Skin of body (tissue), 2 donors: ENCODE data around the gene TMEM86B. TPM values are rescaled to one million over a fixed set of nuclear protein-coding genes. Genes with fewer than 3 reads are reported as not detected.

Experiments
- DNase-seq: peaks from one replicate; lab custom pipeline; 2025; lab: John Stamatoyannopoulos, UW
- total RNA-seq: library from RNA; depleted of rRNA; stranded (reverse); fragments of >200 nt; gene quantifications from one replicate; pipeline ENCODE4 v1.2.3, GENCODE V29; 2014

The TMEM86B gene
- total RNA-seq, 1 donor from 2014 or later = 1.2 TPM

DNA sequence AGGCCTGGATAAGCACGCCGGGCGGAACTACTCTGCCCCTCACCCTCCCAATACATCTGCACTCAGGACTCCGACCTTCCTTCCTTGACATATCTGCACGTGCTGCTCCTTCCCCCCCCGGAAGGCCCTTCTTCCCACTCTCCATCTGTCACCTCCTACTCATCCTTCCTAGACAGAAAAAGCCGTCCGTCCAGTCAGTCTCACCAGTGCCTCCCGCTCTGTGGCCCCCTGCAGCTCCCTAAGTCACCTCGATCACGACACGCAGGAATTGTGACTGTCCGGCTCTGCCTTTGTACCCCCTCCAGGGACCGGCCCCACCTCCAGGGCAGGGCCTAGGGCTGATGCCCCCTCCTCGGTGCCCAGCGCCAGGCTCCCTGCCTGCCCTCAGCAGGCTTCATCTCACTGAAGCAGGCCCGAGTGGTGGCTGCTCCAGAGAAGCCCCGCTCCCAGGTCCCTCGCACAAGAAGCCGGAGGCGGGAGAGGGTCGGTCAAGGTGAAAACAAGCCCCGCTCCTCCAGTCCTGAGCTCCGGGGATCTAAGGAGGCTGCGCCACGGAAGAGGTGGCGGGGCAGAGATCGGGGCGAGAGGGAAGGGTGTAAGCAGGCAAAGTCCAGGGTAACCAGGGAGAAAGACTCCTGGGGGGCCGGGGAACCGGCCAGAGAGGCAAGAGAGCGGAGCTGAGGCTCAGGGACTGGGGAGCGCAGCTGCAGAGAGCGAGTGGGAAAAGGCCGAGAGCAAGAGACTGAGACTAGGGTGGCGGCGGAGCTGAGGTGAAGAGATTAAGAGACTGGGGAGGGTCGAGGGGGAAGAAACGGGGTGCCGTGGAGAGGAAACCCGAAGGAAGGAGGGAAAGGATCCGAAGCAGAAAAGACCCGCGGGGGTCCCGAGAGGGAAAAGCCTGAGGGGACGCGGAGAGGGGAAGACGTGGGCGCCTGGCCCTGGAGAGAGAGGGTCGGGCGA lies 29.2 kb upstream of the TMEM86B start:
- no peak for DNase-seq

DNA sequence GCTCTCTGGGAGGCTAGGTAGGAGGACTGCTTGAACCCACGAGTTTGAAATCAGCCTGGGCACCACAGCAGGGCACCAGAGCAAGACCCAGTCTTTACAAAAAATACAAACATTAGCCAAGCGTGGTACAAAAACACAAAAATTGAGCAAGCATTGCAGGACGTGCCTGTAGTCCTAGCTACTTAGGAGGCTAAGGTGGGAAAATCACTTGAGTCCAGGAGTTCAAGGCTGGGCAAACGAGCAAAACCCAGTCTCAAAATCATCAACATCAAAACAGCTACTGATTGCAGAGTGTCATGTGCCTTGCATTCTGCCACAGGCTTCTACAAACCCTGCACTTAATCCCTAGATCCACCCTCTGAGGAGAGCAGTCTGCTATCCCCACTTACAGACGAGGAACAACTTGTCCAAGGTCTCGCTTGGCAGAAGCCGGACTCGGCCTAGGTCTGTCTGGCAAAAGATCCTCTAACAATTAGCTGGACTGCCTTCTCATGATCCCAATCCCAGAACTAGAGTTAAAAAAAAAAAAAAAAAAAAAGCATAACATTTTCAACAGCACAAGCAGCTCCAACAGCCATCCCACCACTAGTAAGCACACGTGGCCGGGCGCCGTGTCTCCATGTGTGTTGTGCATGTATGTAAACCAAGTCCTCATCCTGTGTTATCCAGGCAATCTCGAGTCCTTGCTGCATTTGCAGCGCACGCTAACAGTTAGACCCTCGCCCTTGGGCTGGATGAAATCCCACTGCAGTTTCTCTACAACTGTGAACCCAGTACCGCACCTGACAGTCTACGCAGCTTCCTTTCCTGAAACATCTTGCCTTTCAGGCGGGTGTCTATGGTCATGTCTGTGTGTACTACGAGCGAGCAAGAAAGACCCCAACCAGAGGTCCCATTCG lies 28.2 kb upstream of the TMEM86B start:
- no peak for DNase-seq

DNA sequence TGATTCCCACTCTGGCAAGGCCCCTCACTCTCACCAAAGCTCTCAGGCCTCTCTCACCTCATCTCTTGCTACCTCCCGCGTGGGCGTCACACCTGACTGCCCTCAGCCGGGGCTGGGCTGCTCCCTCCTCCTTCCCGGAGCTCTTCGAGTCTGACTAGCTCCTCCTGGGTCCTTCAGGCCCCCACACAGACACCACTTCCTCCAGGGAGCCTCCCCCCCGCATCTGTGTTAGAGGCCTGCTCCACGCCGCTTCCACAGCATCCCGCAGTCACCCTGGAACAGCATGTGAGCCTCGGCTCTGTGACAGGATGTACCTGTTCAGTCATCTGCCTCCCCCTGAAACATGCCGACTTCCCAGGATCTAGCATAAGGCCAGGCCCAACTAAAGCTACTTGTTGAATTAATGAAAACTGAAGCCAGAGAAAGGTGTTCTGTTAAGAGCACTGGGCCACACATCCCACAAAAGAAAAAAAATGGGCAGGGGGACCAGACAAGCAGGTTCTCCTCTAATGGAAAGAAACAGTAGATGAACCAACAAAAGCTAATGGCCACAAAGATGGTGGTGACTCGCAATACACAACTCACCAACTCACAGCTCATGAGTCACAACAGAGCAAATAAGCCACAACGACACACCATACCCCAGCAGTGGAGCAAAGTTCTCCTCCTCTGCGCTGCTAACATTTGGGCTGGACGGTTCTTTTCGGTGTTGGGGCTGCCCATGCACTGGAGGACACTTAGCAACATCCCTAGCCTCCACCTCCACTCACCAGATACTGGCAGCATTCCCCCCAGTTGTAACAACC lies 27.3 kb upstream of the TMEM86B start:
- no peak for DNase-seq

DNA sequence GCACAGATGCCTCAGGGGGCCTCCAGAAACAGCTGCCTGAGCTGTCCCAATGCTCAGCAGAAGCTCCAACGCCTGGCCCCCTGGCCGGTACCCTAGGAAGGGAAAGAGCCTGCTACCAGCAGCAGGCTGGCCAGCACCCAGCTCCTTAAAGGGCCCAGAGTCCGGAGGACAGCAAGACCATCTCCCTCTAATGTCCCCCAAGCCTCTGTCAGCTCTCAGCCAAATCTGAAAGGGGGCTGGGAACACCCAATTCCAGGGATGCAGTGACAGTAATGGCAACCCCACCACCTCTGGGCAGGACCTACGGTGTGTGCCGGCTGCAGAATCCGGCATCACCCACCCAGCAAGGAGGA lies 26.0 kb upstream of the TMEM86B start:
- no peak for DNase-seq

DNA sequence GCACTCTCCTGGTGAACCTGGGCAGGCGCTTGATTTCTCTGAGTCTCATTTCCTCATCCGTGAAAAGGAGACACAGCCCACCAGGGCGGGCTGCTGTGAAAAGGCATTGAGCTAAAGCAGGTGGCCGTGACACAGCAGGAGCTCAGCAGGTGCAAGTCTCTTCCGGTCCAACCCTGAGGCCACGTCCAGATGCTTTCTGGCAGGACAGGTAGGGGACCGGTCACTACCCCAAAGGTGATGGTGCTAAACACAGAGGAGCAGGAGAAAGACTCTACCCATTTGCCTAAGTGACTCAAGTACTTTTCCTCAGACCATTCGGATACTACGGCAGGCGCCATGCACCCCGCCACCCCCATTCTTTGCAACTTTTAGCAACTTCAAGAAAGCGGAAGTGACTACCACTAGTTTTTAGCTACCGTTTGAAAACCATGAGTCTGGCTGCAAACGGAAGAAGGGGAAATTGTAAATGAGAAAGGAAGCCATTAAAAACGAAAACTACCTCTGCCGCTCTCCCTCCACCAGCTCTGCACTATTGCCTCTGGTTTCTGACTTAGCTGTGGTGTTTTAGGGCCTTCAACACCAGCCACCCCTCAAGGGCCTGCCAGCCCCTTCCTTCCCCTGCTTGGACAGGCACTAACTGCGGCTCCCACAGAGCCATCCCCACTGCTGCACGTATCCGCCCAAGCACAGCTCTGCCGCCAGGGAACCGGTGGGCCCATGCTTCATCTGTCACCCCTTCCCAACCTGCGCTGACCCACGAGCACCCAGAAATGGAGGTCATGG lies 25.5 kb upstream of the TMEM86B start:
- DNase-seq = no peak

DNA sequence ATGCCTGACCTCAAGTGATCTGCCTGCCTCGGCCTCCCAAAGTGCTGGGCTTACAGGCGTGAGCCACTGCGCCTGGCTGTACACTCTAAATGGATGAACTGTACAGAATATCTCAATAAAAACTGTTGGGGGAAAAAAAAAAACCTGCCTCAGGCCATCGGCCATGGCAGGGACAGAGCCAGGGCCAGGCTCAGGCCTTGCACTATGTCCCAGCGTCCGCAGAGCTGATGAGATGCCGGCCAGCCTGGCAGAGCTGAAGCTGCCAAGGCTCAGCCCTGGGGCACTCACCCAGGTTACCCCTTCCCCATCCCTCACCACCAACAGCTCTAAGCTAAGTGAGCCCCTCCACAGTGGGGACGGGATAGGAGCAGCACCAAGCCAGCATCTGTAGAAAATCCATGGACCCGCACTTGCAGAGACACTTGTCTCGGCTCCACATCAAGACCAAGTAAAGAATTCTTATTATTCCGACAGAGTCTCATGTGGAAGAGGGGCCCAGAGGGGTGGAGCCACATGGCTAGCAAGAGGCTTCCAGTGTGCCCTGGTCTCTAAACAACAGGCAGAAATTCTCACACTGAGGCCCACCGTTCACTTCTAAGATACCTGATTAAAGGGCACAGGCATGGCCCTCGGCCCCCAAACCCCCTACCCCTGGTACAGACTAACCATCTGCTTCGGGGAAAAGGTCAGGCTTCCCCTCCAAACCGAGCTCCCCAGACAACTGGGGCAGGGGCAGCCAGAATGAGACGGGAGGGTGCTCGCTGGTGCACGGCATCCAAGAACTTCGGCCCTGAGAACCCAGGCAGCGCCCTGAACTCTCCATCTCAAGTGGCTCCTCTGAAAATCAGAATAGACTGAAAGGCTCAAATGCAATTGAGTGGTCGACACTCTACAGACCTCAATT lies 24.4 kb upstream of the TMEM86B start:
- DNase-seq = no peak

DNA sequence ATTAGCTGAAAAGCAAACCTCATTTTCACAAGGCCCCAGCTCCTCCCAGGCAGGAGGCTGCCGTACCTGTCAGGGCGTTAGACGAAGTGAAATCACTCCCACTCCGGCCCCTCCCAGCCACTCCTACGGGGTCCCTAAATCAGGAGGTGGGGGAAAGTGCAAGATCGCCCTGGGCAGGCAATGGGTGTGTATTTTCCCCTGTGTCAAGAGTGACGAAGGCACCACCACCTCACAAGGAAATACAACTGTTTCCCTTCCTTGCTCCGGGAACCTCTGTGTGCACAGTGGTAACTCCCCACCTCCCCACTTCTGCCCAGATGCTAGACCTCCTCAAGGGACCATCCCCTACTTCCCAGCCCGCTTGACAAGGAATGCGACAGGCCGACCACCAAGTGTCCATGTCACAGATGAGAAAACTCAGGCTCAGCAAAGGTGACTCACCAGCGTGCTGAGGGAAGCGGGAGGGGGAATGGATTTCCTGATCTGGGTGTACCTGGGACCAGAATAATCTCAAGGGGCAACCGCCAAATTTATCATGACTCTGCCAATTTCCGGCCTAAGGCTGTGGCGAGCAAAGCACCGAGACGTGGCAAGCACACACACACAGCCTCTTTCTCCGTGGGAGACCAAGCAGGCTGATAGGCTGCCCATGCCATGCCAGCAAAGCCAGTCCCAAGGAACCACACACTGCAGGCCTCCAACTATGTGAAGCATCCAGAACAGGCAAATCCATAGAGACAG lies 22.9 kb upstream of the TMEM86B start:
- no peak for DNase-seq

DNA sequence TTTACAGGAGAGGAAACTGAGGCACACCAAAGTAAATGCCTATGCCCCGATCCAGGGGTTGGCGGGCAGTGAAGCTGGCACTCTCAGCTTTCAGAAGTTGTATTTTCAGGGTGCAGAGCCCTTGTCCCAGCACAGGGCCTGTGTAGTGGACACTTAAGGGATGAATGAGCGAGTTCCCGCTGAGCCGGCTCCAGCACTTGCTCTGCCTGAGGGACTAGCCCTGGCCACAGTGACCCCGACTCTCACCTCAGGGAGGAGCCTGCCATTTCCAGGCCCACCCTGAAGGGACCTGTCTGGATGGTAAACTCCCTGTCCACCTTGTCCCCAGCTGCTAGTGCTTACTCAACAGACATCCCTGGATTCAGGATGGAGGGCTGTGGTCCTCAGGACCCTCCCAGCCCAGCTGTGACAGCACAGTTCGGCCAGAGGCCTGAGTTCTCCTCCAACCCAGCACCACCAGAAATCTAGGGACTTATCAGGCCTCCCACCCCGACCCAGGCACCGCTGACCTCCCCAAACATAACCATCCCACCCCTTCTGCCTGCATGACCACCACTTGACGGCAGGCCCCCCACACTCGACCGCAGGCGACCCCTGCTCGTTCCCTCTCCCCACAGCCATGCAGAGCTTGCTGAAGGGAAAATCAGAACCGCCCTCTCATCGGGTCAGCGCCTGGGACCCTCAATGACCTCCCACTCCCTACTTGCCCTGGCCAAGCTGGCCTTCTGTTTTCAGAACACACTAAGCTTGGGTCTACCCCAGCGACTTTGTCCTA lies 21.9 kb upstream of the TMEM86B start:
- DNase-seq = no peak

DNA sequence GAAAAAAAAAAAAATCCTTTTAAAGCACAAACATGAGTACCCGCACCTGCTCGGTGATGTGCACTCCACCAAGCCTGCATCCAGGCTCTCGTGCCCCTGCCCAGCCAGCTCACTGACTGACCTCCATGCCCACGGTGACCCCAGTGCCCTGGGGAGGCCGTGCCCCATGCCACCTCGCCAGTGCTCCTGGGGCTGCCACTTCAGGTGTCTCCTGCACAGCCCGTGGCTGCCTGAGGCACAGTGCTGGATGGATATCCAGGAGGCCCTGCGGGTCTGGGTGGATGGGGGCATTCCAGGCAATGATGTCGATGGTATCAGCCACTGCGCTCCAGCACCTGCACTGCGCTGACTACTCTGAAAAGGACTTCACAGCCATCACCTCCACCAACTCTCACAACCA lies 21.3 kb upstream of the TMEM86B start:
- DNase-seq = no peak

DNA sequence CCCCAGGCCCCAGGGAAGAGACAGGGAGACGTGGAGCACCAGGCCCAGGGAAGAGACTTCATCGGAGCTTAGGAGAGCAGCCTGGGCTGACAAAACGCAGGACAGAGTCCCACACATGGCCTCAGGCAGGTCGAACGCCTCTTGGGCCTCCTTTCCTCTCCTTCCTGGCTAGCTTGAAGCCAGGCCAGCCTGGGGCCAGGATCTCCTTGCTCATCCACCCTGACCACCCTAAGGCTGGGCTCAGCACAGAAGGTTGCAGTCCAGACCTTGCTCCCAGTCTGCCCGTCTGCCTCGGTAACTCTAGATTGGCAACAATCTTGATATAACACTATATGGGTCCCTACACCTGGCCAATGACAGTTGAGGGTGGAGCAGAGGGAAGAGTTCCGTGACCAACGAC lies 20.1 kb upstream of the TMEM86B start:
- no peak for DNase-seq

DNA sequence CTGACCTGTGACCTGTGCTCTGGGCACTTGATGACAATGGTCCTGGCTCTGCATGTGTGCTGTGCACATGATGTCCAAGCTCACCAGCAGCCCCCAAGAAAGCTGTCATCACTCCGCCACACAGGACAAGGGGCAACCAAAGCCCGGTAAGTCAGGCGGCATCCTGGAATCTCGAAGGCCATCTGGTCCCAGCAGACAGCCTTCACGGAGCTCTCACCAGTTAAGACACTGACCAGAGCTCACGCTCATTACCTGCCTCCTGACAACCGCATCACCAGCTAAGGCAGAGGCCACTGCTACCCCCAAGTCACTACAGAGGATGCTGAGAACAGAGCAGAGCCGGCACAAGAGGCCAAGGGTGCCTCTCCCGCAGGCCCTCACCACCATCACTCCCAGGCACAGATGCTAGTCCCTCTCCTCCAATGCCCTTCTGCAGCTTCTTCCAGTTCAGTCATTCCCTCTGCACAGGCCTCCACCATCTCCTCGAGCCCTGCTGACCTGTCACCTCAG lies 19.7 kb upstream of the TMEM86B start:
- DNase-seq = no peak

DNA sequence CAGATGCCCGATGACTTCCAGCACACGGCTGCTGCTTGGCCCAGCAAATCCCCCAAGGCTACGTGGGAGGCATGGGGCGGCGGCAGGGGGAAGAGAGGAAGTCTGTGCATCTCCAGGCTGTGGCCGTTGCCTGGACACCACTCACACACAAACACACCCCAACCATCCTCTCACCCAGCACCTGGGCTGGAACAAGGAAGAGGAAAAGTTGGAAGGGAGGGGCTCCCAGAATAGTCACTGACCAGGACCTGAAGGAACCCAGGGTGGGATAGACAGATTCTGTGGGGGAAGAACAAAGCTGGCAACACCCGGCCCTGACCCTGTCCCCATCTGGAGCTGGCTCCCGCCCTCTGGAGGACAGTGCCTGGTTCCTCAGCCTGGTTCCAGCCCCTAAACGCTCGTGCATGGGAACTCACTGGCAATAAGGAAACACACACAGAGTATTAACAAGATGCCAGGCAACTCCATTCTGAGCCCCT lies 19.1 kb upstream of the TMEM86B start:
- DNase-seq = no peak

DNA sequence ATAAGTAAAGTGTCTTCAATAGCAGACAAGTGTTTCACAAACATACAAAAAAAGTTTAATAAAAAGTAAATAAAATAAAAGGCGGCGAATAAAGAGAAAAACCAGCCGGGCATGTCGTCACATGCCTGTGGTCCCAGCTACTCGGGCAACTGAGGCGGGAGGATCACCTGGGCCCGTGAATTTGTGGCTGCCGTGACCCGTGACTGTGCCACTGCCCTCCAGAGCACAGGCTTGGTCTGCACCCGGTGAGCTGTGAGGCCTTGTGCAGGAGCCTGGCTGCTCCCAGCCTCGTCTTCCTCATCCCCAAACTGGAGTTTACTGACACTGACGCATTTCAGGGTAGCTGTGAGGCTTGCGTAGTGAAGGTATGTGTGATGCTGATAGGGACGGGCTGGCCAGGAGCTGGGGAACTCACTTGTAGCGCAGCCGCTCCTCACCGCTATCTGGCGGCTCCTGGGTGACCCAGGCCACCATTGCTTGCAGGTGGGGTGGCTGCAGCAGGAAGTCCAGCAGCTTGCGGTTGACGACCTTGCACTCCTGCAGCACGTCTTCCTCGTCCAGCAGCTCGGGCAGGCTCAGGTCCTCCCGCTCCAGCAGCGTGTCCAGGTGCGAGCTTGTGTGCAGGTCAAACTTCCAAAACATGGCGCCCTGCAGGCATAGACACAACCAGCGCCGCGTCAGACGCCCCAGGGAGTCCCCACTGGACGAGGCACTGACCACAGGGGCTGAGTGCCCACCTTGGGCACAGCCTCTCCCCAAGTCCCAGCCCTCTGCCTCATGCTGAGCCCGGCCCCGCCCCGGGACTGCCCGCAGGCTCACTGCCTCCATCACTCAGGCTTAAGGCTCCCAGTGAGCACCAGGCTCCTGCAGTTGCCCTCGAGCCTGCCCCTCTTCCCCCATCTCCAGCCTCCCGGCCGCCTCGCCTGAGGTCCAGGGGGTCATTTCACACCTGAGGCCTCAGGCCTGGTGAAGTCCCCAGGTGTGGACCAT lies 18.2 kb upstream of the TMEM86B start:
- DNase-seq = no peak

DNA sequence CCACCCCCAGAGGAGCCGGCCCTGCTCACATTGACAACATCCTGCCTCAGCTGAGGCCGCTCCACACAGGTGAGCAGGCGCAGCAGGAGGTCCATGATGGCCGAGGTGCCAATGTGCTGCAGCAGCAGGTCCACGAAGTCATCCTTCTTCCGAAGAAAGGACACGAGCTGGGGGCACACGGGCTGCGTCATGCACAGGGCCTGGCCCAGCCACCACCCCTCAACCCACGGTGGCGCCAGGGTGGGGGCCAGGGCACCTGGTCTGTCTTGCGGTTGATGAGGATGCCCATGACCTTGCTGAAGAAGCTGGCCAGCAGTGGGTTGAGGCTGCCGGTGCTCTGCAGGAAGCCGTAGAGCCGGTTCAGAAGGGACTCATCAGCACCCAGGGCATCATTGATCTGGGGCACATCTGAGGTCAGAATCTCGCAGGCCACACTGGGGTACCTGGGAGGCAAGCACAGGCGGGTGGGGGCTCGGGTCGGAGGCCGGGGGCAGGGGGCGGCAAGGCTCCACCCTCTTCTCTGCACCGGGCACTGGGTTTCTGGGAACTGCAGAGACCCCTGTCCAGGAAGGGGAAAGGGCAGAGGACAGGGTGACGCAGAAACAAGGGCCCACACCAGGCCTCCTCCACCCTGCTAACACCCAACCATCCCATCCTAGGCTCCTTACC lies 16.8 kb upstream of the TMEM86B start:
- no peak for DNase-seq

DNA sequence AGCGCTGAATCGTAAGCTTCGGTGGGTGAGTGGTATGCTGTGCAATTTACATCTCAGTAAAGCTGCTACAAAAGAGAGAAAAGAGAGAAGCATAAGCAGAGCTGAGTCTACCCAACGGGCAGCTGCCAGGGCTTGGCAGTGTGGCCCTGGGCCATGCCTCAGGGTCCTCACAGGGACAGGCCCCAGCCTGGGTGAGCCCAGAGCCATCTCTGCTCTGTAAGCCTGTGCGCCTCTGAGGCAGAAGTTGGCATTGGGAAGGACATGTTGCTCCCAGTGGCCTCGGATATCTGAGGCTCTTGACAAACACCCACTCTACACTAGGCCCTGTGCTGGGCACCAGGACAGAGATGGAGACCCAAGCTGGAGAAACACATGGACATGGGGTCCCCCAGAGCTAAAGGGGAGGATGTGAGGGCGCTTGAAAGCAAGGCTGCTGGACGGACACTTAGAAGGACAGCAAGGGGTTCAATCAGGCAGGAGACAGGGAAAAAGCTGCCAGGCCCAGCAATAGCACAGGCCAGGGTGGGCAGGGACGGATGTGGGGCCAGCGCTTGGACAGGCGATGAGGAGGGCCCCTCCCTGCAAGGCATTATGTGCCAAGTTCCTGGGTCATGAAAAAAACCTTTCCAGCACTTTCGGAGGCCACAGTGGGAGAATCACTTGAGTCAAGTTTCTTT lies 15.6 kb upstream of the TMEM86B start:
- DNase-seq = no peak
